Measurements from ENCODE around the gene GZMM.

DNA sequence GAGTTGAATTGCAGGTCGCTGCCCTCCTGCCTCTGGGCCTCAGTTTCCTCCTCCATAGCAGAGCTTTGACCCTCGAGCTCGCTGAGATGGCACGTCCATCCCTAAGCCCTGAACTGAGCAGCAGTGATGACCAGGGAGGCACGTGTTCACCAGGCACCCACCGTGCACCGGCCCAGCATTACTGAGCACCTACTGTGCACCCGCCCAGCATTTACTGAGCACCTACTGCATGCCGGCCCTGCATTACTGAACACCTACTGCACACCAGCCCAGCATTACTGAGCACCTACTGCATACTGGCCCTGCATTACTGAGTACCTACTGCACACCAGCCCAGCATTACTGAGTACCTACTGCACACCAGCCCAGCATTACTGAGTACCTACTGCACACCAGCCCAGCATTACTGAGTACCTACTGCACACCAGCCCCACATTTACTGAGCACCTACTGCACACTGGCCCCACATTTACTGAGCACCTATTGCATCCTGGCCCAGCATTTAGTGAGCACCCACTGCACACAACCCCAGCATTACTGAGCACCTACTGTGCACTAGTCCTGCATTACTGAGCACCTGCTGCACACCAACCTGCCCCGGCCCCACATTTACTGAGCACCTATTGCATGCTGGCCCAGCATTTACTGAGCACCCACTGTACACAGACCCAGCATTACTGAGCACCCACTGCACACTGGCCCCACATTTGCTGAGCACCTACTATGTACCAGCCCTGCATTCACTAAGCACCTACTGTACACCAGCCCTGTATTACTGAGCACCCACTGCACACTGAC is 30.3 kb upstream of the GZMM start:
- no peak for TF ChIP-seq JUND (IDR thresholded peaks at IDR 0.05)
- TF ChIP-seq, protein P1, sequence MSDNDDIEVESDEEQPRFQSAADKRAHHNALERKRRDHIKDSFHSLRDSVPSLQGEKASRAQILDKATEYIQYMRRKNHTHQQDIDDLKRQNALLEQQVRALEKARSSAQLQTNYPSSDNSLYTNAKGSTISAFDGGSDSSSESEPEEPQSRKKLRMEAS (IDR thresholded peaks at IDR 0.05; ENCODE audit: low read depth), result no peak
- TF ChIP-seq, protein P2, sequence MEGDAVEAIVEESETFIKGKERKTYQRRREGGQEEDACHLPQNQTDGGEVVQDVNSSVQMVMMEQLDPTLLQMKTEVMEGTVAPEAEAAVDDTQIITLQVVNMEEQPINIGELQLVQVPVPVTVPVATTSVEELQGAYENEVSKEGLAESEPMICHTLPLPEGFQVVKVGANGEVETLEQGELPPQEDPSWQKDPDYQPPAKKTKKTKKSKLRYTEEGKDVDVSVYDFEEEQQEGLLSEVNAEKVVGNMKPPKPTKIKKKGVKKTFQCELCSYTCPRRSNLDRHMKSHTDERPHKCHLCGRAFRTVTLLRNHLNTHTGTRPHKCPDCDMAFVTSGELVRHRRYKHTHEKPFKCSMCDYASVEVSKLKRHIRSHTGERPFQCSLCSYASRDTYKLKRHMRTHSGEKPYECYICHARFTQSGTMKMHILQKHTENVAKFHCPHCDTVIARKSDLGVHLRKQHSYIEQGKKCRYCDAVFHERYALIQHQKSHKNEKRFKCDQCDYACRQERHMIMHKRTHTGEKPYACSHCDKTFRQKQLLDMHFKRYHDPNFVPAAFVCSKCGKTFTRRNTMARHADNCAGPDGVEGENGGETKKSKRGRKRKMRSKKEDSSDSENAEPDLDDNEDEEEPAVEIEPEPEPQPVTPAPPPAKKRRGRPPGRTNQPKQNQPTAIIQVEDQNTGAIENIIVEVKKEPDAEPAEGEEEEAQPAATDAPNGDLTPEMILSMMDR (IDR thresholded peaks at IDR 0.05), result no peak
- no peak for TF ChIP-seq FOSL2 (IDR thresholded peaks at IDR 0.05; ENCODE audit: borderline replicate concordance, low read depth)
- no peak for TF ChIP-seq POLR2AphosphoS5 (IDR thresholded peaks at IDR 0.05; ENCODE audit: low read depth, low read length)
- no peak for TF ChIP-seq NRF1 (IDR thresholded peaks at IDR 0.05; ENCODE audit: low read depth, low read length)
- TF ChIP-seq, protein P3, sequence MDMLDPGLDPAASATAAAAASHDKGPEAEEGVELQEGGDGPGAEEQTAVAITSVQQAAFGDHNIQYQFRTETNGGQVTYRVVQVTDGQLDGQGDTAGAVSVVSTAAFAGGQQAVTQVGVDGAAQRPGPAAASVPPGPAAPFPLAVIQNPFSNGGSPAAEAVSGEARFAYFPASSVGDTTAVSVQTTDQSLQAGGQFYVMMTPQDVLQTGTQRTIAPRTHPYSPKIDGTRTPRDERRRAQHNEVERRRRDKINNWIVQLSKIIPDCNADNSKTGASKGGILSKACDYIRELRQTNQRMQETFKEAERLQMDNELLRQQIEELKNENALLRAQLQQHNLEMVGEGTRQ (IDR thresholded peaks at IDR 0.05; ENCODE audit: borderline replicate concordance, low read depth, low read length), result no peak
- no peak for TF ChIP-seq EZH2phosphoT487 (IDR thresholded peaks at IDR 0.05; ENCODE audit: borderline replicate concordance, low read depth)
- TF ChIP-seq TAF1 (IDR thresholded peaks at IDR 0.05; ENCODE audit: borderline replicate concordance, low read depth, low read length), result no peak
